WTC11 (cell line): ENCODE results near the gene PTPRN2. TPM values are rescaled to one million over a fixed set of nuclear protein-coding genes. Genes with fewer than 3 reads are reported as not detected.

Experiments used
- ATAC-seq: fragments of 200-7000 bp; cut with Tn5 transposase; 2 replicates; pipeline ENCODE4 v1.10.0; 2021; ENCODE audit warnings: mild to moderate bottlenecking, moderate library complexity
- CTCF ChIA-PET: fragments of 300-600 bp; sonication (Branson Sonifier 250); formaldehyde crosslinking; loops from one replicate; lab custom pipeline; 2021; ENCODE audit warnings: antibody characterized with exemption; lab: Charles Lee
- POLR2A ChIA-PET: fragments of 350-600 bp; sonication (Branson Sonifier 250); formaldehyde crosslinking; loops from one replicate; lab custom pipeline; 2021; ENCODE audit warnings: antibody characterized with exemption; lab: Charles Lee
- DNase-seq: peaks from one replicate; pipeline ENCODE4 v3.0.0; 2021; ENCODE audit warnings: low spot score
- H3K27ac Mint-ChIP-seq: 2 replicates; pipeline ENCODE4 v1.8.0; 2021; ENCODE audit warnings: mixed read lengths
- H3K27me3 Mint-ChIP-seq: 2 replicates; pipeline ENCODE4 v1.8.0; 2021; ENCODE audit warnings: low read depth, mild to moderate bottlenecking, moderate library complexity, mixed read lengths
- H3K36me3 Mint-ChIP-seq: 2 replicates; pipeline ENCODE4 v1.8.0; 2021; ENCODE audit warnings: mixed read lengths
- H3K4me1 Mint-ChIP-seq: 2 replicates; pipeline ENCODE4 v1.8.0; 2022; ENCODE audit warnings: mixed read lengths
- H3K4me3 Mint-ChIP-seq: 2 replicates; pipeline ENCODE4 v1.8.0; 2021; ENCODE audit warnings: mild to moderate bottlenecking, moderate library complexity, mixed read lengths
- H3K9me3 Mint-ChIP-seq: 2 replicates; pipeline ENCODE4 v1.8.0; 2021; ENCODE audit warnings: mixed read lengths
- CREM ChIP-seq: sonication (generic); formaldehyde crosslinking; IDR thresholded peaks from 2 replicates; pipeline ENCODE4 v1.8.1; 2022; ENCODE audit warnings: mild to moderate bottlenecking, missing genetic modification reagents, moderate library complexity
- JAZF1 ChIP-seq: fragments of 250-450 bp; sonication (Bioruptor Pico); IDR thresholded peaks from 2 replicates; pipeline ENCODE4 v1.9.0; 2021; ENCODE audit warnings: moderate library complexity, mild to moderate bottlenecking, inconsistent platforms
- NR1H2 ChIP-seq: sonication (generic); formaldehyde crosslinking; IDR thresholded peaks from 2 replicates; pipeline ENCODE4 v1.9.0; 2021; ENCODE audit warnings: mild to moderate bottlenecking, moderate library complexity, missing genetic modification reagents
- NR3C1 ChIP-seq: sonication (generic); formaldehyde crosslinking; conservative IDR thresholded peaks from 2 replicates; pipeline ENCODE4 v1.8.1; 2023; ENCODE audit warnings: low read depth, mild to moderate bottlenecking, missing genetic modification reagents
- RELA ChIP-seq: sonication (generic); formaldehyde crosslinking; IDR thresholded peaks from 2 replicates; pipeline ENCODE4 v1.8.1; 2022; ENCODE audit warnings: missing genetic modification reagents, mild to moderate bottlenecking, borderline replicate concordance
- SOX15 ChIP-seq: fragments of 250-450 bp; sonication (Bioruptor Pico); IDR thresholded peaks from 2 replicates; pipeline ENCODE4 v1.9.0; 2021; ENCODE audit warnings: mild to moderate bottlenecking
- TEAD1 ChIP-seq: sonication (generic); formaldehyde crosslinking; IDR thresholded peaks from 2 replicates; pipeline ENCODE4 v1.8.0; 2022; ENCODE audit warnings: mild to moderate bottlenecking, missing genetic modification reagents
- TEAD4 ChIP-seq: sonication (generic); formaldehyde crosslinking; IDR thresholded peaks from 2 replicates; pipeline ENCODE4 v1.8.0; 2022; ENCODE audit warnings: mild to moderate bottlenecking, missing genetic modification reagents
- TP53 ChIP-seq: sonication (generic); formaldehyde crosslinking; IDR thresholded peaks from 2 replicates; pipeline ENCODE4 v1.8.1; 2023; ENCODE audit warnings: mild to moderate bottlenecking, missing genetic modification reagents
- ZNF138 ChIP-seq: sonication (generic); formaldehyde crosslinking; conservative IDR thresholded peaks from 2 replicates; pipeline ENCODE4 v1.8.1; 2022; ENCODE audit warnings: mild to moderate bottlenecking, moderate library complexity, missing genetic modification reagents
- ZNF317 ChIP-seq: sonication (generic); formaldehyde crosslinking; IDR thresholded peaks from 2 replicates; pipeline ENCODE4 v1.8.1; 2023; ENCODE audit warnings: low read depth, mild to moderate bottlenecking, moderate library complexity, missing genetic modification reagents, borderline replicate concordance
- total RNA-seq: library from RNA; stranded (reverse); gene quantifications from 3 replicates; pipeline ENCODE4 v1.2.3, GENCODE V29; 2021
- TF ChIP-seq, protein P1 (sequence below): sonication (generic); formaldehyde crosslinking; IDR thresholded peaks from 2 replicates; pipeline ENCODE4 v1.8.1; 2023; ENCODE audit warnings: mild to moderate bottlenecking, missing genetic modification reagents, borderline replicate concordance
- TF ChIP-seq, protein P2 (sequence below): sonication (generic); formaldehyde crosslinking; conservative IDR thresholded peaks from 2 replicates; pipeline ENCODE4 v1.8.1; 2023; ENCODE audit warnings: mild to moderate bottlenecking, low read depth, missing genetic modification reagents, moderate library complexity
- TF ChIP-seq, protein P3 (sequence below): fragments of 250-450 bp; sonication (Bioruptor Pico); conservative IDR thresholded peaks from 2 replicates; pipeline ENCODE4 v1.9.0; 2021; ENCODE audit warnings: mild to moderate bottlenecking
- TF ChIP-seq, protein P4 (sequence below): sonication (generic); formaldehyde crosslinking; IDR thresholded peaks from 2 replicates; pipeline ENCODE4 v1.8.0; 2023; ENCODE audit warnings: mild to moderate bottlenecking, missing genetic modification reagents
- TF ChIP-seq, protein P5 (sequence below): fragments of 200-600 bp; IDR thresholded peaks from 2 replicates; pipeline ENCODE4 v1.8.0; 2022; ENCODE audit warnings: antibody characterized with exemption
- TF ChIP-seq, protein P6 (sequence below): sonication (generic); formaldehyde crosslinking; IDR thresholded peaks from 2 replicates; pipeline ENCODE4 v1.8.0; 2022; ENCODE audit warnings: mild to moderate bottlenecking, missing genetic modification reagents
- TF ChIP-seq, protein P7 (sequence below): sonication (generic); formaldehyde crosslinking; IDR thresholded peaks from 2 replicates; pipeline ENCODE4 v1.8.1; 2022; ENCODE audit warnings: low read depth, mild to moderate bottlenecking, moderate library complexity, missing genetic modification reagents, borderline replicate concordance
- TF ChIP-seq, protein P8 (sequence below): sonication (generic); formaldehyde crosslinking; IDR thresholded peaks from 2 replicates; pipeline ENCODE4 v1.8.1; 2023; ENCODE audit warnings: mild to moderate bottlenecking, missing genetic modification reagents, moderate library complexity

Gene PTPRN2
- total RNA-seq, 1 experiment from 2014 or later = 4.7 TPM

DNA sequence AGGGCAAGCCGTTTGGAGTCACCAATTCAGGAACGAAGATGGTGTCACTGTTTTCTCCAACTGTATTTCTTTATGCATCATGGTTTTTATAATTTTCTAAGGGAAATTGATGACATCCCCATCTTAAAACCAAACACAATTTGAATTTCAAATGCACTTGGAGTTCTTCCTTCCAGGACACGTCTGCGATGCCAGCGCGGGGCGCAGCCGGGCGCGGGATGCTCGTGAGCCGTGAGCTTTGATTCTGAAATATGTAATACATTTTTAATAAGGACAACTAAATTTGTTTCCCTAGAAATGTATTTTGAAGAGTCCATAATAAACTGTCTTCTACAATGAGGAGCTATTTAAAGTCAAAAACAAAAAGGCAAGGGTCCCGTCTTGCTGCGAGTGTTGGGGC is 758.7 kb downstream of the PTPRN2 start:
- TF ChIP-seq NR1H2 (no peak), RELA (no peak), CREM (no peak), ZNF138 (CRISPR knock-in tag) (no peak), ZNF317 (CRISPR knock-in tag) (no peak), SOX15 (CRISPR knock-in tag) (no peak), TEAD4 (CRISPR knock-in tag) (no peak), JAZF1 (CRISPR knock-in tag) (no peak), TP53 (CRISPR knock-in tag) (no peak), TEAD1 (CRISPR knock-in tag) (no peak), NR3C1 (no peak)
- TF ChIP-seq, protein P1, sequence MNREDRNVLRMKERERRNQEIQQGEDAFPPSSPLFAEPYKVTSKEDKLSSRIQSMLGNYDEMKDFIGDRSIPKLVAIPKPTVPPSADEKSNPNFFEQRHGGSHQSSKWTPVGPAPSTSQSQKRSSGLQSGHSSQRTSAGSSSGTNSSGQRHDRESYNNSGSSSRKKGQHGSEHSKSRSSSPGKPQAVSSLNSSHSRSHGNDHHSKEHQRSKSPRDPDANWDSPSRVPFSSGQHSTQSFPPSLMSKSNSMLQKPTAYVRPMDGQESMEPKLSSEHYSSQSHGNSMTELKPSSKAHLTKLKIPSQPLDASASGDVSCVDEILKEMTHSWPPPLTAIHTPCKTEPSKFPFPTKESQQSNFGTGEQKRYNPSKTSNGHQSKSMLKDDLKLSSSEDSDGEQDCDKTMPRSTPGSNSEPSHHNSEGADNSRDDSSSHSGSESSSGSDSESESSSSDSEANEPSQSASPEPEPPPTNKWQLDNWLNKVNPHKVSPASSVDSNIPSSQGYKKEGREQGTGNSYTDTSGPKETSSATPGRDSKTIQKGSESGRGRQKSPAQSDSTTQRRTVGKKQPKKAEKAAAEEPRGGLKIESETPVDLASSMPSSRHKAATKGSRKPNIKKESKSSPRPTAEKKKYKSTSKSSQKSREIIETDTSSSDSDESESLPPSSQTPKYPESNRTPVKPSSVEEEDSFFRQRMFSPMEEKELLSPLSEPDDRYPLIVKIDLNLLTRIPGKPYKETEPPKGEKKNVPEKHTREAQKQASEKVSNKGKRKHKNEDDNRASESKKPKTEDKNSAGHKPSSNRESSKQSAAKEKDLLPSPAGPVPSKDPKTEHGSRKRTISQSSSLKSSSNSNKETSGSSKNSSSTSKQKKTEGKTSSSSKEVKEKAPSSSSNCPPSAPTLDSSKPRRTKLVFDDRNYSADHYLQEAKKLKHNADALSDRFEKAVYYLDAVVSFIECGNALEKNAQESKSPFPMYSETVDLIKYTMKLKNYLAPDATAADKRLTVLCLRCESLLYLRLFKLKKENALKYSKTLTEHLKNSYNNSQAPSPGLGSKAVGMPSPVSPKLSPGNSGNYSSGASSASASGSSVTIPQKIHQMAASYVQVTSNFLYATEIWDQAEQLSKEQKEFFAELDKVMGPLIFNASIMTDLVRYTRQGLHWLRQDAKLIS (CRISPR knock-in tag) = no peak
- TF ChIP-seq, protein P2, sequence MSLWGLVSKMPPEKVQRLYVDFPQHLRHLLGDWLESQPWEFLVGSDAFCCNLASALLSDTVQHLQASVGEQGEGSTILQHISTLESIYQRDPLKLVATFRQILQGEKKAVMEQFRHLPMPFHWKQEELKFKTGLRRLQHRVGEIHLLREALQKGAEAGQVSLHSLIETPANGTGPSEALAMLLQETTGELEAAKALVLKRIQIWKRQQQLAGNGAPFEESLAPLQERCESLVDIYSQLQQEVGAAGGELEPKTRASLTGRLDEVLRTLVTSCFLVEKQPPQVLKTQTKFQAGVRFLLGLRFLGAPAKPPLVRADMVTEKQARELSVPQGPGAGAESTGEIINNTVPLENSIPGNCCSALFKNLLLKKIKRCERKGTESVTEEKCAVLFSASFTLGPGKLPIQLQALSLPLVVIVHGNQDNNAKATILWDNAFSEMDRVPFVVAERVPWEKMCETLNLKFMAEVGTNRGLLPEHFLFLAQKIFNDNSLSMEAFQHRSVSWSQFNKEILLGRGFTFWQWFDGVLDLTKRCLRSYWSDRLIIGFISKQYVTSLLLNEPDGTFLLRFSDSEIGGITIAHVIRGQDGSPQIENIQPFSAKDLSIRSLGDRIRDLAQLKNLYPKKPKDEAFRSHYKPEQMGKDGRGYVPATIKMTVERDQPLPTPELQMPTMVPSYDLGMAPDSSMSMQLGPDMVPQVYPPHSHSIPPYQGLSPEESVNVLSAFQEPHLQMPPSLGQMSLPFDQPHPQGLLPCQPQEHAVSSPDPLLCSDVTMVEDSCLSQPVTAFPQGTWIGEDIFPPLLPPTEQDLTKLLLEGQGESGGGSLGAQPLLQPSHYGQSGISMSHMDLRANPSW = no peak
- TF ChIP-seq, protein P3, sequence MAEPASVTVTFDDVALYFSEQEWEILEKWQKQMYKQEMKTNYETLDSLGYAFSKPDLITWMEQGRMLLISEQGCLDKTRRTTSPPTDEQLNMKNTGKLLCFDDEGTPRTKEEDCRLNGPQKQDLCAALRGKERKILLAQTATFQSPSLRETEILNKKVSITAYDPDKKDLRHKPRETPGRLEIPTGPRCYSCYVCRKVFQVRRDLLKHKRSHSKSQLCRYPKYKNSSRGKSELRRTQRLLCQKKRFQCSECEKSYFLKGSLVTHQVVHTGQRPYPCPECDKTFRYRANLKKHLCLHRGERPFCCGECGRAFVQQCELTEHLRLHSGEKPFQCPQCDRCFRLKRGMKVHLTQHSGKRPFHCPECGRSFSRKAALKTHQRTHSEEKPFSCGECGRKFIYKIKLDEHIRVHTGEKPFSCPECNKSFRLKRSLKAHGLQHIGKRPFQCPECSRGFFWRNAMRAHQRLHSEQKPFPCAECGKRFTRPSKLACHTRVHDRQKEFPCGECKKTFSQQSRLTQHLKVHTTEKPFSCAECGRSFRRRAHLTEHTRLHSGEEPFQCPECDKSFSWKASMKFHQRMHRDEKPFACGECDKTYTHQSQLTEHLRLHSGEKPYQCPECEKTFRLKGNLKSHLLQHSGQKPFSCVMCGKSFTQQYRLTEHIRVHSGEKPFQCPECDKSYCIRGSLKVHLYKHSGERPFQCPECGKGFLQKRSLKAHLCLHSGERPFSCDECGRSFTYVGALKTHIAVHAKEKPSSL (CRISPR knock-in tag) = no peak
- TF ChIP-seq, protein P4, sequence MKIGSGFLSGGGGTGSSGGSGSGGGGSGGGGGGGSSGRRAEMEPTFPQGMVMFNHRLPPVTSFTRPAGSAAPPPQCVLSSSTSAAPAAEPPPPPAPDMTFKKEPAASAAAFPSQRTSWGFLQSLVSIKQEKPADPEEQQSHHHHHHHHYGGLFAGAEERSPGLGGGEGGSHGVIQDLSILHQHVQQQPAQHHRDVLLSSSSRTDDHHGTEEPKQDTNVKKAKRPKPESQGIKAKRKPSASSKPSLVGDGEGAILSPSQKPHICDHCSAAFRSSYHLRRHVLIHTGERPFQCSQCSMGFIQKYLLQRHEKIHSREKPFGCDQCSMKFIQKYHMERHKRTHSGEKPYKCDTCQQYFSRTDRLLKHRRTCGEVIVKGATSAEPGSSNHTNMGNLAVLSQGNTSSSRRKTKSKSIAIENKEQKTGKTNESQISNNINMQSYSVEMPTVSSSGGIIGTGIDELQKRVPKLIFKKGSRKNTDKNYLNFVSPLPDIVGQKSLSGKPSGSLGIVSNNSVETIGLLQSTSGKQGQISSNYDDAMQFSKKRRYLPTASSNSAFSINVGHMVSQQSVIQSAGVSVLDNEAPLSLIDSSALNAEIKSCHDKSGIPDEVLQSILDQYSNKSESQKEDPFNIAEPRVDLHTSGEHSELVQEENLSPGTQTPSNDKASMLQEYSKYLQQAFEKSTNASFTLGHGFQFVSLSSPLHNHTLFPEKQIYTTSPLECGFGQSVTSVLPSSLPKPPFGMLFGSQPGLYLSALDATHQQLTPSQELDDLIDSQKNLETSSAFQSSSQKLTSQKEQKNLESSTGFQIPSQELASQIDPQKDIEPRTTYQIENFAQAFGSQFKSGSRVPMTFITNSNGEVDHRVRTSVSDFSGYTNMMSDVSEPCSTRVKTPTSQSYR (CRISPR knock-in tag) = no peak
- TF ChIP-seq, protein P5, sequence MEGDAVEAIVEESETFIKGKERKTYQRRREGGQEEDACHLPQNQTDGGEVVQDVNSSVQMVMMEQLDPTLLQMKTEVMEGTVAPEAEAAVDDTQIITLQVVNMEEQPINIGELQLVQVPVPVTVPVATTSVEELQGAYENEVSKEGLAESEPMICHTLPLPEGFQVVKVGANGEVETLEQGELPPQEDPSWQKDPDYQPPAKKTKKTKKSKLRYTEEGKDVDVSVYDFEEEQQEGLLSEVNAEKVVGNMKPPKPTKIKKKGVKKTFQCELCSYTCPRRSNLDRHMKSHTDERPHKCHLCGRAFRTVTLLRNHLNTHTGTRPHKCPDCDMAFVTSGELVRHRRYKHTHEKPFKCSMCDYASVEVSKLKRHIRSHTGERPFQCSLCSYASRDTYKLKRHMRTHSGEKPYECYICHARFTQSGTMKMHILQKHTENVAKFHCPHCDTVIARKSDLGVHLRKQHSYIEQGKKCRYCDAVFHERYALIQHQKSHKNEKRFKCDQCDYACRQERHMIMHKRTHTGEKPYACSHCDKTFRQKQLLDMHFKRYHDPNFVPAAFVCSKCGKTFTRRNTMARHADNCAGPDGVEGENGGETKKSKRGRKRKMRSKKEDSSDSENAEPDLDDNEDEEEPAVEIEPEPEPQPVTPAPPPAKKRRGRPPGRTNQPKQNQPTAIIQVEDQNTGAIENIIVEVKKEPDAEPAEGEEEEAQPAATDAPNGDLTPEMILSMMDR = no peak
- TF ChIP-seq, protein P6, sequence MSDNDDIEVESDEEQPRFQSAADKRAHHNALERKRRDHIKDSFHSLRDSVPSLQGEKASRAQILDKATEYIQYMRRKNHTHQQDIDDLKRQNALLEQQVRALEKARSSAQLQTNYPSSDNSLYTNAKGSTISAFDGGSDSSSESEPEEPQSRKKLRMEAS (CRISPR knock-in tag) = no peak
- TF ChIP-seq, protein P7, sequence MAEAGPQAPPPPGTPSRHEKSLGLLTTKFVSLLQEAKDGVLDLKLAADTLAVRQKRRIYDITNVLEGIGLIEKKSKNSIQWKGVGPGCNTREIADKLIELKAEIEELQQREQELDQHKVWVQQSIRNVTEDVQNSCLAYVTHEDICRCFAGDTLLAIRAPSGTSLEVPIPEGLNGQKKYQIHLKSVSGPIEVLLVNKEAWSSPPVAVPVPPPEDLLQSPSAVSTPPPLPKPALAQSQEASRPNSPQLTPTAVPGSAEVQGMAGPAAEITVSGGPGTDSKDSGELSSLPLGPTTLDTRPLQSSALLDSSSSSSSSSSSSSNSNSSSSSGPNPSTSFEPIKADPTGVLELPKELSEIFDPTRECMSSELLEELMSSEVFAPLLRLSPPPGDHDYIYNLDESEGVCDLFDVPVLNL (CRISPR knock-in tag) = no peak
- TF ChIP-seq, protein P8, sequence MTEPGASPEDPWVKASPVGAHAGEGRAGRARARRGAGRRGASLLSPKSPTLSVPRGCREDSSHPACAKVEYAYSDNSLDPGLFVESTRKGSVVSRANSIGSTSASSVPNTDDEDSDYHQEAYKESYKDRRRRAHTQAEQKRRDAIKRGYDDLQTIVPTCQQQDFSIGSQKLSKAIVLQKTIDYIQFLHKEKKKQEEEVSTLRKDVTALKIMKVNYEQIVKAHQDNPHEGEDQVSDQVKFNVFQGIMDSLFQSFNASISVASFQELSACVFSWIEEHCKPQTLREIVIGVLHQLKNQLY (CRISPR knock-in tag) = no peak
- ATAC-seq = no peak
- DNase-seq = no peak
- Mint-ChIP-seq H3K36me3 (peaks cover 25% of the 10 kb centered on the region), H3K9me3 (peaks cover 27% of the 10 kb centered on the region), H3K27me3 (peaks cover 2% of the 10 kb centered on the region; the same call in 1 of the 2 replicates), H3K4me1 (peaks cover 4% of the 10 kb centered on the region; the same call in 1 of the 2 replicates), H3K4me3 (no peak overlapping the region), H3K27ac (no peak overlapping the region)
- POLR2A ChIA-PET = no interaction called here
- CTCF ChIA-PET = no interaction called here
